Posterior cingulate gyrus (tissue), 11 donors: ENCODE measurements around the gene PDLIM5.
"Not testable (repeated sequence)": the region's sequence is repeated elsewhere in the genome, so short reads cannot be mapped to it uniquely, and the experiment has no call there.

Experiments used
- DNase-seq, 10 donors: peaks; one replicate each; pipeline versions ENCODE4 v3.0.0 to v3.0.0-alpha.2; 2020 to 2021; ENCODE audit warnings: mixed read lengths in 3 of 10
- intact Hi-C: fragments of 100-400 bp; cut with DNase I; formaldehyde crosslinking; loops from one replicate; pipeline ENCODE4 v1.15.1; 2023

Gene PDLIM5

DNA sequence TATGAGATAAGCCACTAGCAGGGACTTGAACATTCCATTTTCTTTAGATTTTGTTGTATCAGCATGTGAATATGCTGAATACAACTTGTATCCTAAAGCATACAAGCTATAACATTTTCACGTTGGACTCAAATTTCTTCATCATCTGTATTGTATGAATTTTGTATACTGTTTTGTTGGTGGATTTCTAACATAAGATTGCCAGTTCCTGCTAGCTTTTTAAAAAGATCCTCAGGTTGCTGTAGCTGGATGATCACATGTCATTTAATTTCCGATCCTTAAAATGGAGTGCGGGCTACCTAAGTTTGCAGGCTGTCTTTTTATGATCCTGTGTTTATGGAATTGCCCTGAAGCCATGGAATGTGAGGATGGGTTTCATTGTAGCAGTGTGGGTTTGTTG is 6.9 kb downstream of the PDLIM5 start:
- DNase-seq: no peak
- intact Hi-C loops: no loop called here

GRCh38 chr4:94459462-94460161 is 7.9 kb downstream of the PDLIM5 start:
- intact Hi-C loops: no loop called here
- DNase-seq: no peak

- DNase-seq: no peak
- intact Hi-C loops: no loop called here
These were observed 9.8 kb downstream of the PDLIM5 start for GRCh38 chr4:94461506-94461905.

DNA sequence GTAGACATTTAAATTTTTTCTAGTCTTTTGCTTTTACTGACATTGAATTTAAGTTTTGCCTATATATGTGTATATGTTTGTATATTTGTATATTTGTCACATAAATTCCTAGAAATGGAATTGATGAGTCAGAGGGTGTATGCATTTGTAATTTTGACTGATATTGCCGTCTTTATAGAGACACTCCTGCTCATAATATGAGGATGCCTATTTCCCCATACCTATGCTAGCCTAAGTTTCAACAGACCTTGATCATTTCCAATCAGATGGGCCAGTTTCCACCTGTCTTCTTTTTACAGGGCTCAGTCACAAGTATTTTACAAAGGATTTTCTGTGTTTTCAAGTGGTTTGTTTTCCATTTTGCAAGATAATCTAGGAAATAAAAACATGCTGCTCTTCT is 10.8 kb downstream of the PDLIM5 start:
- intact Hi-C loops: no loop called here
- DNase-seq: no peak

- no peak for DNase-seq
- intact Hi-C loops: no loop called here
These were observed 12.0 kb downstream of the PDLIM5 start for GRCh38 chr4:94463771-94464170.

DNA sequence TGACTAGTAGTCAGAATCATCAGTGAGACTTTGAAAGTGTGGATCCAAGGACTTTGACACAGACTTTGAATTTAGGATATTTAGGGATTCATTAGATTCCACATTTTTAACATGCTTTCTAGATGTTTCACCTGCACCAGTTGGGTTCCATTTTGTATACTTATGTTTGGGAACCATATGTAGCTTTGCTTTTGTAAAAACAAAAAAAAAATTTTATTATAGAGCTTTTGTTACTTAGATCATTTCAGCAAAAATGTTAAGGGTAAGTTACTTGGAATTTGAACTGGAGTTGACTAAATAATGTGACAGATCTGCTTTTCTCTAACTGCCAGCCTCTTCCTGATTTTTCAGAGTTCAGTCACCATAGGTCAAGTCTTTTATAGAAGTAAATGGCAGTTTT is 14.6 kb downstream of the PDLIM5 start:
- intact Hi-C loops: no loop called here

DNA sequence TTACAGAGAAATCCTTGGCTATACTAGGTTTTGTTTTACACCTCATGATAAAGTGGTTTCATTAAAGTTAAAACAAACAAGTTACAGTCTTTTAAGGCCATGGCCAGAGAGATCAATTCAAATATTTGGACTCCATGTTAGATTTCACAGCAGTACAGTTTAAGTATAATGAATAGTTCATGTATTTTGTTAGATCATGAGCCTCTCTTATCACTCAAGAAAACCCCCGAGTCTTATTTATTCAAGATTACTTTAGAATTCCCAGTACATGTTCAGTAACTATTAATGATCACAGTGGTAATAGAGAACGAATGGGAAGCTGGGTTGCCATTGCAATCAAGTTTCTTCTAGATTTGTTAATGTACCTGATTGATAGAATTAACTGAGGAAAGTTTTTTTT is 15.2 kb downstream of the PDLIM5 start:
- DNase-seq: no peak
- intact Hi-C loops: no loop called here

More for the DNA sequence above, 14.6 kb downstream of the PDLIM5 start:
- no peak for DNase-seq

DNA sequence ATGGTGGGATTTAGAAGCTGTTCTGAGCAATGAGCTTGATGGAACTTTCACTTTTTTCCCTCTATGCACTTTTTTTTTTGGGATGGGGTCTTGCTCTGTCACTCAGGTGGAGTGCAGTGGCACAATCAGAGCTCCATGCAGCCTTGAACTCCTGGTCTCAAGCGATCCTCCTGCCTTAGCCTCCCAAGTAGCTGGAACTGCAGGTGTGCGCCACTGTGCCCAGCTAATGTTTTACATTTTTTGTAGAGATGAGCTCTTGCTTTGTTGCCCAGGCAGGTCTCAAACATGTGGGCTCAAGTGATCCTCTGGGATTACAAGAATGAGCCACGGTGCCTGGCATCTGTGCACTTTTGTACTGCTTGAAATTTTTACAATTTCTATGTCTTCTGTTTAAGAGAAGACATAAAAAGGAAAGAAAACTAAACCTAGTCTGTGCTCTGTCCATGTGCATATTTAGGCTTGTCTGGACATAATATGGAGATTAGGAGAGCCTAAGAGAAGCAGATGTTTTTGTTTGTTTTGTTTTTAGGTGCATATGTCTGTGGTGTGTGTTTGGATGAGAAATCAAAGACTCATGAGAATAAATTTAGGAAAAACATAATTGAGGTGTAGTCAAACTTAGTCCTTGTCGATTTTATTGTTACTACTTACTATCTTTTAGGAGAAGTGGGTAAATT is 16.5 kb downstream of the PDLIM5 start:
- peak in 1 of 10 donors; percentile 17 for DNase-seq
- intact Hi-C loops: no loop called here

- no peak for DNase-seq
- intact Hi-C loops: no loop called here
These were observed 17.6 kb downstream of the PDLIM5 start for GRCh38 chr4:94469221-94469784.

GRCh38 chr4:94470132-94470531 is 18.4 kb downstream of the PDLIM5 start:
- intact Hi-C loops: no loop called here
- no peak for DNase-seq

DNA sequence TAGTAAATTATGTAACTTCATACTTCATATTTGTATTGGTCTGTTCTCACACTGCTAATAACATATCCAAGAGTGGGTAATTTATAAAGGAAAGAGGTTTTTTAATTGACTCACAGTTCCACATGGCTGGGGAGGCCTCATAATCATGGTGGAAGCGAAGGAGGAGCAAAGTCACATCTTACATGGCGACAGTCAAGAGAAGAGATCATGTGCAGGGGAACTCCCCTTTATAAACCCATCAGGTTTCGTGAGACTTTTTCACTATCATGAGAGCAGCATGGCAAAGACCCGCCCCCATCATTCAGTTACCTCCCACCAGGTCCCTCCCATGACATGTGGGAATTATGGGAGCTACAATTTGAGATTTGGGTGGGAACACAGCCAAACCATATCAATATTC is 19.0 kb downstream of the PDLIM5 start:
- intact Hi-C loops, DNase-seq: not testable (repeated sequence)

DNA sequence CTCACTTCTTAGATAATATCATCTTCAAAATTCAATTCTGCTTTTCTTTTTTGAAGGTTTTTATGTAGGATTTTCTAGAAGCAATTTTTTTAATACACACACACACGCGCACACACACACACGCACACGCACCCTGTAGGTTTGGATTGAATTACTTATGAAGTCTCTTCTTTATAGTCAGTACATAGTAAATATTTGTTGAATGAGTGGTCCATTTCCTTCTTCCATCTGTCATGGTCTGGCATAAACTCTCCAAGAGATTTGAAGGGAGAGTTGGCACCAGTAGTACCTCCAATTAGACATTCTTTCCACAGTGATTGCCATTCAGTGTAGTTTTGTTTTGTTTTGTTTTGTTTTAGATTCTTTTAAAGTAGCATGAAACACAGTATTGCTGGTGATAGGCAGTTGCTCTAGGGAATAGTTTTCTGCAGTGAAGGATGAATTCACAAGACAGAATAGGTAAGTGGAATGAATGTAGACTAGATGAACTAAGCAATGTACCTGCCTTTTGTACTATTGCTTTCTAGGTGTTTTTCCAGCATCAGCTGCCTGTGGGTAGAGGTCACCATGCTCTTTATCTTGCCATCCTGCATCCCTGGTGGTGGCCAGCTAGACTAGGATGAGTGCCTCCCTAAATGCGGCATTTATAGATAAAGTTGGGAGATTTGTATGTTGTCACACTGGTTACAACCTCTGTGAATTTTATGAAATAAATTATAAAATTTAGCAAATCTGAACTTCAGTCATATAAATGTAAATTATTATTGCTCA is 20.5 kb downstream of the PDLIM5 start:
- no peak for DNase-seq
- intact Hi-C loops: no loop called here

DNA sequence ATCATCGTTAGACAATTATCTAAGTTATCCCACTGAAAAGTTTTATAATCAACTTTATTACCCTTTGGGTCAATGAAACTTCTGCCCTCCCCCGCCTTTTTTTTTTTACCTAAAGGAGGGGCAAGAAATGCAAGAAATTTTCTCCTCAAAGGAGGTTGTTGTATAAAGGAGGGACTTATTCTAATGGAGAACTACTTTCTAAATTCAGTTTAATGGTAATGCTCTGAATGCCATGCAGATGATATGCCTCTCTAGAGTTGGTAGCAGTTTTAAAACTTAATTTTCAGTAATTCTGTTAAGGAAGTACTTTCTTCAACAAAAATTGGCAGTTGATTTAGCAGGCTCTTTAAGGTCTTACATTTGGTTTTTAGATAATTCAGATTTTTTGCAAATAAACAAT is 23.3 kb downstream of the PDLIM5 start:
- intact Hi-C loops: no loop called here
- no peak for DNase-seq

GRCh38 chr4:94475794-94476193 is 24.1 kb downstream of the PDLIM5 start:
- no peak for DNase-seq
- intact Hi-C loops: no loop called here

DNA sequence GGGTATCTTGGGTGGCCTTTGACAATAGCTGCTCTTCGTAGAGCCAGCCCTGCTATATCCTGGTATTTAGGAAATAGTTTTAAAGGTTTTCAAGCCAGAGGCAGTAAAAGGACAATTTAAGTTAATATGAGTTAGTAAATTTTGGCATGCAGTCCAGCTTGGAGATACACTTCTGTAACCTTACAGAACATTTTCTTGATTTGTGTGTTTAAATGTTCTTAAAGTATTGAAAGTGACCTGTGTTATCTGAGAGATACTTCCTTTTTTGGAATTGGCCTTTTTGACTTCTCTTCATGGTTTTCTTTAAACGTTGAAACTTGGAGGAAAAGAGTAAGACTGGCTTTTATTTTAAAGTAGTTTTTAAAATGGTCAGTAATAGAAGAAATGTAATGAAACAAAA is 25.5 kb downstream of the PDLIM5 start:
- no peak for DNase-seq
- intact Hi-C loops: no loop called here

- DNase-seq, intact Hi-C loops: not testable (repeated sequence)
These were observed 27.1 kb downstream of the PDLIM5 start for GRCh38 chr4:94478805-94479204.

- DNase-seq: no peak
- intact Hi-C loops: no loop called here
These were observed 27.8 kb downstream of the PDLIM5 start for GRCh38 chr4:94479358-94480141.

- no peak for DNase-seq
- intact Hi-C loops: no loop called here
These were observed 28.7 kb downstream of the PDLIM5 start for GRCh38 chr4:94480362-94480951.

GRCh38 chr4:94483895-94484294 is 32.2 kb downstream of the PDLIM5 start:
- intact Hi-C loops: no loop called here

DNA sequence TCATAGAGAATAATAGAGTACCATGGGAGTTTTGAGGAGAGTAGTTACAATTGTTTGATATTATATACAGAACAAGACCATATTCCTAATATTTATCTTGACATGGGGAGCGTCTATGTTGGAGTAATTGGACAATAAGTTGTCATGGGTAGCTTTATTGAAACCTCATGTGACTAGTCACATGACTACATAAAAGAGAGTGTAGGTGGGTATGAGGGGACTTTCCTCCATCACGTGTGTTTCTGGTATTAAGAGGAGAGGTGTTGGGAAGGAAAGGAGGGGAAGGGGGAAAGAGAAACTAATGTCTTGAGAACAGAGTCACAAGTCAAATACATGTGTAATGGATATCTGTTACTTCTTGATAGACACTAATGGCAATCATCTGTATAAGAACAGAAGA is 33.1 kb downstream of the PDLIM5 start:
- no peak for DNase-seq
- intact Hi-C loops: no loop called here

More at GRCh38 chr4:94483895-94484294, 32.2 kb downstream of the PDLIM5 start:
- DNase-seq: no peak
